KMS-11 (cell line): ENCODE results near the gene SPATA24.
"Not testable (repeated sequence)": the region's sequence is repeated elsewhere in the genome, so short reads cannot be mapped to it uniquely, and the experiment has no call there.

Experiments
- H2AFZ ChIP-seq: fragments of 200-600 bp; sonication (generic); 2 replicates; pipeline ENCODE4 v1.6.1; 2016; ENCODE audit warnings: antibody characterized with exemption, mixed run types, low read depth
- H3K27ac ChIP-seq: fragments of 200-600 bp; sonication (generic); 2 replicates; pipeline ENCODE4 v1.6.1; 2016; ENCODE audit warnings: mild to moderate bottlenecking, mixed run types
- H3K27me3 ChIP-seq: fragments of 200-600 bp; sonication (generic); 2 replicates; pipeline ENCODE4 v1.6.1; 2017; ENCODE audit warnings: mild to moderate bottlenecking, low read depth, mixed run types, moderate library complexity; ENCODE audit not compliant: insufficient read depth
- H3K36me3 ChIP-seq: fragments of 200-600 bp; sonication (generic); 2 replicates; pipeline ENCODE4 v1.6.1; 2017; ENCODE audit warnings: mild to moderate bottlenecking, mixed run types; ENCODE audit not compliant: insufficient read depth
- H3K4me1 ChIP-seq: fragments of 200-600 bp; sonication (generic); 2 replicates; pipeline ENCODE4 v1.6.1; 2016; ENCODE audit warnings: mild to moderate bottlenecking, low read depth, mixed run types; ENCODE audit not compliant: poor library complexity, severe bottlenecking
- H3K4me2 ChIP-seq: fragments of 200-600 bp; sonication (generic); 2 replicates; pipeline ENCODE4 v1.7.0; 2016; ENCODE audit warnings: mild to moderate bottlenecking, mixed run types
- H3K4me3 ChIP-seq: fragments of 200-600 bp; sonication (generic); IDR thresholded peaks from 2 replicates; pipeline ENCODE4 v1.6.1; 2017; ENCODE audit warnings: low read depth, low read length, mixed read lengths; ENCODE audit not compliant: insufficient read depth
- H3K79me2 ChIP-seq: fragments of 200-600 bp; sonication (generic); 2 replicates; pipeline ENCODE4 v1.6.1; 2016; ENCODE audit warnings: low read depth, mixed run types; ENCODE audit not compliant: insufficient read depth
- H3K9ac ChIP-seq: fragments of 200-600 bp; sonication (generic); 2 replicates; pipeline ENCODE4 v1.6.1; 2016; ENCODE audit warnings: mild to moderate bottlenecking, mixed run types
- H4K20me1 ChIP-seq: fragments of 200-600 bp; sonication (generic); 2 replicates; pipeline ENCODE4 v1.6.1; 2016; ENCODE audit warnings: mild to moderate bottlenecking, mixed run types; ENCODE audit not compliant: insufficient read depth
- CTCF ChIP-seq: fragments of 200-600 bp; sonication (generic); conservative IDR thresholded peaks from 2 replicates; pipeline ENCODE4 v1.6.1; 2017; ENCODE audit warnings: low read depth, mild to moderate bottlenecking, antibody characterized with exemption, low read length, moderate library complexity, mixed read lengths

Gene SPATA24

GRCh38 chr5:139358064-139358463, 45.8 kb downstream of the SPATA24 start:
- Histone ChIP-seq H3K4me3 (no peak overlapping the region), H3K9ac (no peak overlapping the region), H3K4me2 (no peak overlapping the region), H3K27me3 (no peaks in the 10 kb centered on the region), H3K79me2 (peaks cover 67% of the 10 kb centered on the region), H2AFZ (no peak overlapping the region), H3K27ac (no peak overlapping the region), H3K36me3 (no peaks in the 10 kb centered on the region), H4K20me1 (no peaks in the 10 kb centered on the region), H3K4me1 (no peaks in the 10 kb centered on the region)
- no peak for TF ChIP-seq CTCF

- H4K20me1 ChIP-seq: not testable (repeated sequence)
These were observed 48.0 kb downstream of the SPATA24 start for GRCh38 chr5:139355900-139356299.

GRCh38 chr5:139354186-139354585, 49.7 kb downstream of the SPATA24 start:
- no peak for TF ChIP-seq CTCF

More at GRCh38 chr5:139355900-139356299, 48.0 kb downstream of the SPATA24 start:
- peaks cover 87% of the 10 kb centered on the region for H3K79me2 ChIP-seq
- not testable (repeated sequence) for H2AFZ ChIP-seq, H3K9ac ChIP-seq, H3K4me2 ChIP-seq, H3K4me3 ChIP-seq, H3K27ac ChIP-seq, H3K36me3 ChIP-seq, H3K27me3 ChIP-seq, H3K4me1 ChIP-seq

GRCh38 chr5:139347863-139348262, 56.0 kb downstream of the SPATA24 start:
- H4K20me1 ChIP-seq, H2AFZ ChIP-seq, H3K9ac ChIP-seq, H3K27me3 ChIP-seq, H3K4me2 ChIP-seq, H3K27ac ChIP-seq, H3K4me3 ChIP-seq, H3K36me3 ChIP-seq: not testable (repeated sequence)
- Histone ChIP-seq H3K79me2 (peaks cover 93% of the 10 kb centered on the region), H3K4me1 (peaks cover 17% of the 10 kb centered on the region)

More at GRCh38 chr5:139354186-139354585, 49.7 kb downstream of the SPATA24 start:
- no peak overlapping the region for H3K4me2 ChIP-seq
- H3K4me1 ChIP-seq: no peaks in the 10 kb centered on the region
- no peaks in the 10 kb centered on the region for H4K20me1 ChIP-seq
- H3K27me3 ChIP-seq: no peaks in the 10 kb centered on the region
- H3K27ac ChIP-seq: no peak overlapping the region
- no peak overlapping the region for H3K9ac ChIP-seq
- H2AFZ ChIP-seq: no peak overlapping the region
- peaks cover 92% of the 10 kb centered on the region for H3K79me2 ChIP-seq
- no peaks in the 10 kb centered on the region for H3K36me3 ChIP-seq
- no peak overlapping the region for H3K4me3 ChIP-seq
